ENCODE data around the gene HLA-DOA. TPM values are rescaled to one million over a fixed set of nuclear protein-coding genes. Genes with fewer than 3 reads are reported as not detected.
A peak's percentile ranks its signal among the peaks of the same experiment; 100 is the strongest.

Gene HLA-DOA
- total RNA-seq, 1 experiment from 2014 or later = not detected

DNA sequence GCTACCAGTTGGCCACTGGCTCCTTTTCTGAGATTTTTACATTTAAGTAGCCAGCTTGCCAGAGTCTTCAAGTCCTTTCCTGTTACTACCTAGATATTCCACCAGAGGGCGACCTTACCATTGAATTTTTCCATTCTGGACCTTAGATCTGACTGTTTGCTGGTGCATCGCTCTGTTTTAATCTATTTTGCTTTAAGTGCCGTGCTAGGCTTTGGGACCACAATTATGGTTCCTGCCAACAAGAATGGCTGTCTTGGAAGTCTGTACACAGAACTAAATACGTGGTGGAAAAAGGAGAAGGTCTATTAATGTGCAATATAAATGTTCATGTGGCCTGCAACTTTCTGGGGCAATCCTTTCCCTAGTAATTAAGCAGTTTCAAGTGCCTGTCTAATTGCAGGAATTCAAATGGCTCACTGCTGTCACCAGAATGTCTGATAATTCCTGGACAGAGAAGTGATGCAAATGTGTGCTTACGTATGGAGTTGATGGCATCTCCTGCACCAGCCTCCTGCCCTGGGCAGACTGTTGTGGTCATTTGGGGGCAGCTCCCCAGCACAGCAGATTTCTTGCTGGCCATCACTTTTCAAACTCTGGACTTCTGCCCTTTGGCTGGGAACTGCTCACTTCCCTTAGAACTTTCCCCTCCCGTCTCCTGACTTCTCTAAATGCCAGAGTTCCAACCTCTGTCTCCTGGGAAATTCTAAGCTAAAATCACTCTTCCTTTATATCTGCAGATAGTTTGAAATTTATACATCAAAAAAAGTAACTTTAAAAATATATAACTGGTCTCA lies 5.6 kb upstream of the HLA-DOA start:
- no peaks in the 10 kb centered on the region for H3K4me1 Mint-ChIP-seq (ENCODE audit: low read depth, unreplicated experiment)
- no peaks in the 10 kb centered on the region for H3K36me3 Mint-ChIP-seq (ENCODE audit: insufficient read depth, unreplicated experiment)
- H3K4me3 ChIP-seq (ENCODE audit: low read depth, low read length) = no peak overlapping the region
- ChIA-PET POLR2A (no interaction called here), CTCF (interaction anchor here (0.6 to 1.0 kb wide), 5 partner anchors 26 to 158 kb away, joined by 3 to 5 read pairs (median 3); no protein-coding TSS in a partner anchor)
- H3K36me3 ChIP-seq (ENCODE audit: control insufficient read depth, insufficient read depth, low read length) = no peaks in the 10 kb centered on the region
- no peaks in the 10 kb centered on the region for H3K27me3 ChIP-seq (replicated peaks; ENCODE audit: control insufficient read depth, insufficient read depth, low read length)
- no peak overlapping the region for H3K27ac Mint-ChIP-seq (ENCODE audit: unreplicated experiment)
- 0 out of 2 replicates have a peak, but pooled peaks cover 3% of the 10 kb centered on the region for H3K4me1 ChIP-seq
- peaks cover 21% of the 10 kb centered on the region for H3K27me3 Mint-ChIP-seq (ENCODE audit: insufficient read depth, unreplicated experiment)
- no peaks in the 10 kb centered on the region for H3K9me3 ChIP-seq
- H3K4me3 Mint-ChIP-seq (ENCODE audit: unreplicated experiment) = no peak overlapping the region
- H3K9me3 Mint-ChIP-seq (ENCODE audit: unreplicated experiment) = no peaks in the 10 kb centered on the region
- no TSS peak for BruUV-seq (replicated peaks)
- TF ChIP-seq CTCF (IDR thresholded peaks at IDR 0.05; ENCODE audit: insufficient read depth in 1 of 2, low read depth in 1 of 2, low read length in 1 of 2, severe bottlenecking in 1 of 2, unreplicated experiment in 1 of 2) = peak; percentile 57 to 75
- DNase-seq = peak; percentile 51 to 74
- intact Hi-C loops (cut with micrococcal nuclease; ENCODE audit: unreplicated experiment) = loop anchor here (1.0 kb wide), 4 partner anchors 67 to 233 kb away; no protein-coding TSS in a partner anchor

DNA sequence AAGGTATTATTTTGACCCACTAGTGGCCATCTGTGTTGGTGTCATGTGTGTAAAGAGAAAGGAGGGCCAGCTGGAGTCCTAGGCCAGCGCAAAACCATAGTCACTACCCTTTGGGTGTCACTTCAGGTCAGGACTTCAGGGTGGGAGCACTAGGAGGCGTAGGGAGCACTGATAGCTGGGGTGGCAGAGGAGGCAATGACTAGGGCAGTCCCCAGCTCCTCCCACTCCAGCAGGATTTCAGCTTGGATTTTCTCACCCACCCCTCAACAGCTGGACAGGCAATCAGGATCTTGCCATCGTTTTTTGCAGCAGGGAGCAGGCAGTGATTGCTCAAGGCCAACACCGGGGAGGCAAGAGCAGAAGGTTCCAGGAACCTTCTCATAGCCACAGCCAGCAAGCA lies 4.2 kb upstream of the HLA-DOA start:
- Mint-ChIP-seq H3K4me3 (ENCODE audit: unreplicated experiment) (no peak overlapping the region), H3K27ac (ENCODE audit: unreplicated experiment) (no peak overlapping the region), H3K27me3 (ENCODE audit: insufficient read depth, unreplicated experiment) (peaks cover 23% of the 10 kb centered on the region), H3K4me1 (ENCODE audit: low read depth, unreplicated experiment) (no peaks in the 10 kb centered on the region), H3K36me3 (ENCODE audit: insufficient read depth, unreplicated experiment) (no peaks in the 10 kb centered on the region), H3K9me3 (ENCODE audit: unreplicated experiment) (no peaks in the 10 kb centered on the region)
- intact Hi-C loops (cut with micrococcal nuclease; ENCODE audit: unreplicated experiment) = loop anchor here (1.0 kb wide), 3 partner anchors 69 to 235 kb away; no protein-coding TSS in a partner anchor
- no peak overlapping the region for H3K4me3 ChIP-seq (ENCODE audit: low read depth, low read length)
- ChIA-PET CTCF (no interaction called here), POLR2A (no interaction called here)
- H3K4me1 ChIP-seq = 0 out of 2 replicates have a peak, but pooled peaks cover 3% of the 10 kb centered on the region
- H3K27me3 ChIP-seq (replicated peaks; ENCODE audit: control insufficient read depth, insufficient read depth, low read length) = no peaks in the 10 kb centered on the region
- no peak for TF ChIP-seq CTCF (IDR thresholded peaks at IDR 0.05; ENCODE audit: insufficient read depth in 1 of 2, low read depth in 1 of 2, low read length in 1 of 2, severe bottlenecking in 1 of 2, unreplicated experiment in 1 of 2)
- no peaks in the 10 kb centered on the region for H3K36me3 ChIP-seq (ENCODE audit: control insufficient read depth, insufficient read depth, low read length)
- H3K9me3 ChIP-seq = no peaks in the 10 kb centered on the region
- no TSS peak for BruUV-seq (replicated peaks)
- no peak for DNase-seq

DNA sequence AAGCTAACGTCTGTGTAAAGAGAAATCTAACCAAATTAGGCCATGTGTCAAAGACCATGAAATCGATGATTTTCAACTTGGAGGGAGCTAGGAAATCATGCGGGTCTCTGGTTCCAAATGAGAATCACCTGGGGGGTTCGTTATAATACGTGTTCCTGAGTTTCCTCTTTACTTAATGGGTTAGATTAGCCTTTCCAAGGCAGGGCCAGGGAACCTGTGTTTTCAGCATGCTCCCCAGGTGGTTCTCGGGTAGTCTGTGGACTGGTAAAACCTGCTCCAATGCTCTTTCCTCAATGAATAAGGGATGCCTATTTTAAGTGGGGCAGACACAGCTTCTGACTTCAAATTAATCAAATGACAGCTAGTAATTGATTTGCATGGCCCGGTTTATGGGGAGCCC lies 965 bp upstream of the HLA-DOA start:
- H3K4me3 Mint-ChIP-seq (ENCODE audit: unreplicated experiment) = no peak overlapping the region
- Histone ChIP-seq H3K4me1 (0 out of 2 replicates have a peak, but pooled peaks cover 3% of the 10 kb centered on the region), H3K9me3 (no peaks in the 10 kb centered on the region), H3K36me3 (ENCODE audit: control insufficient read depth, insufficient read depth, low read length) (no peaks in the 10 kb centered on the region), H3K27me3 (replicated peaks; ENCODE audit: control insufficient read depth, insufficient read depth, low read length) (no peaks in the 10 kb centered on the region), H3K4me3 (ENCODE audit: low read depth, low read length) (no peak overlapping the region)
- CTCF ChIA-PET = no interaction called here
- H3K4me1 Mint-ChIP-seq (ENCODE audit: low read depth, unreplicated experiment) = no peaks in the 10 kb centered on the region
- peaks cover 27% of the 10 kb centered on the region for H3K27me3 Mint-ChIP-seq (ENCODE audit: insufficient read depth, unreplicated experiment)
- H3K9me3 Mint-ChIP-seq (ENCODE audit: unreplicated experiment) = no peaks in the 10 kb centered on the region
- no peak overlapping the region for H3K27ac Mint-ChIP-seq (ENCODE audit: unreplicated experiment)
- no peaks in the 10 kb centered on the region for H3K36me3 Mint-ChIP-seq (ENCODE audit: insufficient read depth, unreplicated experiment)
- no peak for TF ChIP-seq CTCF (IDR thresholded peaks at IDR 0.05; ENCODE audit: insufficient read depth in 1 of 2, low read depth in 1 of 2, low read length in 1 of 2, severe bottlenecking in 1 of 2, unreplicated experiment in 1 of 2)
- DNase-seq = no peak
- POLR2A ChIA-PET = no interaction called here
- BruUV-seq (replicated peaks) = no TSS peak
- intact Hi-C loops (cut with micrococcal nuclease; ENCODE audit: unreplicated experiment) = no loop called here

Data from Caco-2 (cell line).